NT2/D1 (cell line): ENCODE results near the gene FABP1.

Experiments used
- DNase-seq: peaks from one replicate; pipeline ENCODE4 v3.0.0-alpha.2; 2011; ENCODE audit warnings: low read depth, low spot score
- H3K27me3 ChIP-seq: 2 replicates; pipeline ENCODE4 v1.6.0; 2011; ENCODE audit warnings: mild to moderate bottlenecking; ENCODE audit not compliant: insufficient read length, insufficient read depth
- H3K36me3 ChIP-seq: 2 replicates; pipeline ENCODE4 v1.6.1; 2011; ENCODE audit warnings: mild to moderate bottlenecking, low read length, mixed read lengths; ENCODE audit not compliant: insufficient read depth, insufficient read length
- H3K4me1 ChIP-seq: 2 replicates; pipeline ENCODE4 v1.5.1; 2011; ENCODE audit not compliant: insufficient read depth, insufficient read length
- H3K4me3 ChIP-seq: 2 replicates; pipeline ENCODE4 v1.5.1; 2011; ENCODE audit warnings: low read depth; ENCODE audit not compliant: insufficient read length
- H3K9ac ChIP-seq: 2 replicates; pipeline ENCODE4 v1.6.0; 2011; ENCODE audit warnings: low read depth; ENCODE audit not compliant: insufficient read length
- H3K9me3 ChIP-seq: 2 replicates; pipeline ENCODE4 v1.5.1; 2011; ENCODE audit warnings: mild to moderate bottlenecking, low read length; ENCODE audit not compliant: insufficient read depth
- SUZ12 ChIP-seq: IDR thresholded peaks from 2 replicates; pipeline ENCODE4 v1.6.1; 2011; ENCODE audit not compliant: insufficient read length, insufficient read depth; ENCODE audit errors: extremely low read depth
- YY1 ChIP-seq: IDR thresholded peaks from 2 replicates; pipeline ENCODE4 v1.6.1; 2011; ENCODE audit not compliant: insufficient read length, insufficient read depth
- ZNF274 ChIP-seq: IDR thresholded peaks from 2 replicates; pipeline ENCODE4 v1.6.1; 2011; ENCODE audit warnings: mild to moderate bottlenecking, low read depth, low read length

The FABP1 gene

DNA sequence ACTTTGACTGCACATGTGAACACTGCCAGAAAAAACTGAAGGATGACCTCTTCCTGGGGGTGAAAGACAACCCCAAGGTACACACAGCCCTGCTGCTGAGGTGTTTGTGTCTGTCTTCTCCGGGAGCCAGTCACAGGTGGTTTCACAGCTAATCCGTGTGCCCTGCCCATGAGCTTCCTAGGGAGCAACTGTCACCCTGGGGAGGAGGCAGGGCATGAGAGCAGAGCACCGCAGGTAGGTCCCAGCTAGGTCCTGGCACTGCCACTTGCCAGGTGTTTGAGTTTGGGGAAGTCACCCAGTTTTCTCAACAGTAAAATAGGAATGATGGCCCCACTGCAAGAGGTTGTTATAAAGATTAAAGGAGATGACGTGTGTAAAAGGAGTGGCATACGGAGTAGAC is 31.2 kb downstream of the FABP1 start:
- TF ChIP-seq ZNF274 (no peak), YY1 (no peak), SUZ12 (no peak)
- H3K4me1 ChIP-seq = peaks cover 3% of the 10 kb centered on the region
- H3K36me3 ChIP-seq = no peaks in the 10 kb centered on the region
- H3K9ac ChIP-seq = no peak overlapping the region
- no peaks in the 10 kb centered on the region for H3K27me3 ChIP-seq
- DNase-seq = no peak
- no peaks in the 10 kb centered on the region for H3K9me3 ChIP-seq
- H3K4me3 ChIP-seq = no peak overlapping the region

DNA sequence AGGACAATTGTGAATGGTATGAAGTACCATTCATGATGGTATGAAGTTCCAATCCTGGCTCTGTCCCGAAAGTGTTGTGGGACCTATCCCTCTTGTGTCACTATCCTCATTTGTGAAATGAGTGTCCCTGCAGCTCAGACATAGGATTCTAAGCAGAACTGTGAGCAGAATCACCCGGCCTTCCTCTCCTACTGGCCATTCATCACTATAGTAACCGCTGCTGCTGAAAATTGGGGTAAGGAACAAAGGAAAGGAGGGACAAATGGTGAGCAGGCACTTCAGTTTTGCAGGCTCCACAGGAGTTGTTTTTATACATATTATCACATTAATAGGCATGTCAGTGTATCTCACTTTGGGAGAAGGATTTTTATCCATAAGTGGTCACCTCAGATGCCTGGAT is 32.8 kb downstream of the FABP1 start:
- no peak for DNase-seq
- TF ChIP-seq YY1 (no peak), ZNF274 (no peak), SUZ12 (no peak)
- no peaks in the 10 kb centered on the region for H3K27me3 ChIP-seq
- H3K9ac ChIP-seq = no peak overlapping the region
- H3K36me3 ChIP-seq = no peaks in the 10 kb centered on the region
- H3K4me3 ChIP-seq = no peak overlapping the region
- no peaks in the 10 kb centered on the region for H3K9me3 ChIP-seq
- H3K4me1 ChIP-seq = no peaks in the 10 kb centered on the region

DNA sequence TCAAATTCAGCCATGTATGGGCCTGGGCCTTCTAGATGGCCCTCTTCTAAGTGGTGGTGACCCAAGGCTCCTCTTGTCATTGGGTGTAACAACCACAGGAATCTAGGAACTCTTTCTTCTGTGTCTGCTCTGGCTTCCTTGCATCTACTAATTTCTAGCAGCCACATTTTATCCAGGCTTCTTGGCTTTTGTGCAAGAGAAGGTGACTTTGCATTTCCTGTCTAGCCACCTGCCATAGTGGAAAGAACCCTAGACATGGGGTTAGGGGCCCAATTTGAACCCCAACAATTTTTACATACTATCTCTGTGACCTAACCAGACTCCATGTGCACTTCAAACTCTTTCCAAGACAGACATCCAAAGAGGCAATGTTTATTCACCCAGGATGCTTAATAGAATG is 35.1 kb downstream of the FABP1 start:
- TF ChIP-seq SUZ12 (no peak), ZNF274 (no peak), YY1 (no peak)
- Histone ChIP-seq H3K4me3 (no peak overlapping the region), H3K36me3 (no peaks in the 10 kb centered on the region), H3K27me3 (no peaks in the 10 kb centered on the region), H3K9me3 (no peaks in the 10 kb centered on the region), H3K4me1 (no peaks in the 10 kb centered on the region), H3K9ac (no peak overlapping the region)
- DNase-seq = no peak

DNA sequence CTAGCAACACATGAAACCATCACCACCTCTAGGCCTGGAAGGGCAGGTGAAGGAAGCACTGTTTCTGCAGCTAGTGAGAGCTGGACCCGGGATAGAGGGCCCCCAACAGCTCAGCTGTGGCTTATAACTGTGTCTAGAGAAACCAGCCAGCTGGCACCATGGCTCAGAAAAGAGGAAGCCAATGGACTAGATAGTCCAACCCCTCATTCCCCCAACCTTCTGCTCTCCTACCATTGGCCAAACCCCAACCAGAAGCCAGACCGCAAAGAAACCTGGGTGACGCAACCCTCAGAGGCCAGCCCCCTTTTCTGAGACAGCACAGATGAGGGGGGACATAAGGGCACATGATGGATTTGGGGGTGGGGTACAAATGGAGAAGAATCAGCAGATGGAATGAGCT is 35.9 kb downstream of the FABP1 start:
- no peak for DNase-seq
- Histone ChIP-seq H3K36me3 (no peaks in the 10 kb centered on the region), H3K9ac (no peak overlapping the region), H3K4me3 (no peak overlapping the region), H3K9me3 (no peaks in the 10 kb centered on the region), H3K27me3 (no peaks in the 10 kb centered on the region), H3K4me1 (no peaks in the 10 kb centered on the region)
- TF ChIP-seq YY1 = no peak
- no peak for TF ChIP-seq SUZ12
- no peak for TF ChIP-seq ZNF274

DNA sequence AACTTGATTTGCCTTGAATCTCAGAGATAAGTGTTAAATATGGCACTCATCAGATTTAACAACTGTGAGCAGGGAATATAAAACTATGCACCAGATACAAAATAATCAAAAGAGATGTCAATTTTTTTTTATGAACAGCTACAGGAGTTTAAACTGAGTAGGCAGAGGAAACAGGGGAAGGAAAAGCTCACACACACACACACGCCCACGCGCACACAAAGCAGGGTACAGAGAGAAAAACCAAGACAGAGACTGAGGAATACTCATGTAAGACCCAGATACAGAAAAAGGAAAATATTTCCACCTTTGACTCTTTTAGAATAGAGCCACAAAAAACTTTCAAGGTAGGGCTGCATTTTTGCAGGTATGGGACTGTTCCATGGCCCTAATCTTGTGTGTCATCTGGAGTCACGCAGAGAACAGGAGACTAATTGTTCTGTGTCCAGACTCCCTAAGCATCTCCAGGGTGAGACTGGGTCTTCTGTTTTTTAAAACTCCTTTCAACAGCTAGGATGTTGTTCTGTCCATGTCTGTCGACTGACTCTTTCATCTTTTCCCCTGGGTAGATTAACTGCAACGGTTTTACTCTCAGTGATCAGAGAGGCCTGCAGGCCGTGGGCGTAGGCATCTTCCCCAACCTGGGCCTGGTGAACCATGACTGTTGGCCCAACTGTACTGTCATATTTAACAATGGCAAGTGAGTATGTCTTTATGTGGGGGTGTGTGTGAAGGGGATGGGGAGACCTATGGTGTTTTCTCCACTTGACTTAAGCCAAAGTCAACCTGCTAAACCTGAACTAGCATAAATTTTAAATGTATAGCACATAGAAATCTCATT is 37.2 kb downstream of the FABP1 start:
- Histone ChIP-seq H3K36me3 (no peaks in the 10 kb centered on the region), H3K4me1 (no peaks in the 10 kb centered on the region), H3K9me3 (no peaks in the 10 kb centered on the region), H3K4me3 (no peak overlapping the region), H3K27me3 (no peaks in the 10 kb centered on the region), H3K9ac (no peak overlapping the region)
- no peak for DNase-seq
- TF ChIP-seq SUZ12 (no peak), YY1 (no peak), ZNF274 (no peak)

DNA sequence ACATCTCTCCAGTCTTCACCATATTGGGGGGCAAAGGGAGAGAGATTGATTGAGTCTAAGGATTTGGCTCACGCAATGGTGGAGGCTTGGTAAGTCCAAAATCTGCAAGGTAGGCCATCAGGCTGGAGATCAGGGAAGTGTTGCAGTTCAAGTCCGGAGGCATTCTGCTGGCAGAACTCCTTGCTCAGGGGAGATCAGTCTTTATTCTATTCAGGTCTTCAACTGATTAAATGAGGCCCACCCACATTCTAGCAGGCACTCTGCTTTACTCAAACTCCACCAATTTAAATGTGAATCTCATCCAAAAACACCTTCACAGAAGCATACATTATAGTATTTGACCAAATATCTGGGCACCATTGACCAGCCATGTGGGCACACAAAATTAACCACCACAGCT is 38.9 kb downstream of the FABP1 start:
- no peaks in the 10 kb centered on the region for H3K9me3 ChIP-seq
- no peak for TF ChIP-seq YY1
- no peak for TF ChIP-seq ZNF274
- no peak for TF ChIP-seq SUZ12
- no peak for DNase-seq
- no peaks in the 10 kb centered on the region for H3K27me3 ChIP-seq
- no peak overlapping the region for H3K9ac ChIP-seq
- no peaks in the 10 kb centered on the region for H3K4me1 ChIP-seq
- H3K36me3 ChIP-seq = no peaks in the 10 kb centered on the region
- no peak overlapping the region for H3K4me3 ChIP-seq

DNA sequence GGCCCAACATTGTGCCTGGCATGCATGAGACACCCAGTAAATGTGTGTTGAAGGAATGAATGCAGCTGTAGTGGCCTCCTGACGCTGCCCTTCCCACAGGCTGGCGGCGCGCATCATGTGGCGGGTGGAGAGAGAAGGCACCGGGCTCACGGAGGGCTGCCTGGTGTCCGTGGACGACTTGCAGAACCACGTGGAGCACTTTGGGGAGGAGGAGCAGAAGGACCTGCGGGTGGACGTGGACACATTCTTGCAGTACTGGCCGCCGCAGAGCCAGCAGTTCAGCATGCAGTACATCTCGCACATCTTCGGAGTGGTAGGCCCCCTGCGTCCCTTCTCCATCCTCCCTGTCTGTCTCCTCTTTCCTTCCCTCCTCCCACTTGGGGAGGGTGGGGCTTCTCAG is 40.1 kb downstream of the FABP1 start:
- no peaks in the 10 kb centered on the region for H3K27me3 ChIP-seq
- H3K36me3 ChIP-seq = no peaks in the 10 kb centered on the region
- H3K4me1 ChIP-seq = no peaks in the 10 kb centered on the region
- H3K9me3 ChIP-seq = no peaks in the 10 kb centered on the region
- H3K4me3 ChIP-seq = no peak overlapping the region
- no peak for DNase-seq
- TF ChIP-seq YY1 (no peak), SUZ12 (no peak), ZNF274 (no peak)
- no peak overlapping the region for H3K9ac ChIP-seq
